Activated CD8-positive, alpha-beta memory T cell treated with anti-CD3 and anti-CD28 coated beads for 36 hours (primary cell): ENCODE measurements around the gene GCK. TPM values are rescaled to one million over a fixed set of nuclear protein-coding genes. Genes with fewer than 3 reads are reported as not detected.

Experiments
- CTCF ChIA-PET: fragments of 350-600 bp; sonication (Branson Sonifier 250); formaldehyde crosslinking; loops from one replicate; lab custom pipeline; 2021; ENCODE audit warnings: antibody characterized with exemption; lab: Charles Lee
- POLR2A ChIA-PET: fragments of 350-600 bp; sonication (Branson Sonifier 250); formaldehyde crosslinking; loops from one replicate; lab custom pipeline; 2021; ENCODE audit warnings: antibody characterized with exemption; lab: Charles Lee
- total RNA-seq, 2 experiments: library from RNA; stranded (reverse); gene quantifications; one replicate each; pipeline ENCODE4 v1.2.3, GENCODE V29; 2021

The GCK gene
- total RNA-seq, 2 experiments from 2014 or later: 1.4 to 1.8 TPM

- ChIA-PET POLR2A (no interaction called here), CTCF (no interaction called here)
Observed at GRCh38 chr7:44149571-44150465, 39.4 kb downstream of the GCK start.

- ChIA-PET CTCF (no interaction called here), POLR2A (no interaction called here)
Observed at GRCh38 chr7:44148961-44149536, 40.2 kb downstream of the GCK start.

GRCh38 chr7:44148166-44148565 lies 41.1 kb downstream of the GCK start:
- ChIA-PET CTCF (no interaction called here), POLR2A (no interaction called here)

- POLR2A ChIA-PET: interaction anchor here (0.6 kb wide), 1 partner anchor 110 kb away, joined by 3 read pairs; no protein-coding TSS in a partner anchor
- CTCF ChIA-PET: no interaction called here
Observed at GRCh38 chr7:44147026-44147991, 41.9 kb downstream of the GCK start.

DNA sequence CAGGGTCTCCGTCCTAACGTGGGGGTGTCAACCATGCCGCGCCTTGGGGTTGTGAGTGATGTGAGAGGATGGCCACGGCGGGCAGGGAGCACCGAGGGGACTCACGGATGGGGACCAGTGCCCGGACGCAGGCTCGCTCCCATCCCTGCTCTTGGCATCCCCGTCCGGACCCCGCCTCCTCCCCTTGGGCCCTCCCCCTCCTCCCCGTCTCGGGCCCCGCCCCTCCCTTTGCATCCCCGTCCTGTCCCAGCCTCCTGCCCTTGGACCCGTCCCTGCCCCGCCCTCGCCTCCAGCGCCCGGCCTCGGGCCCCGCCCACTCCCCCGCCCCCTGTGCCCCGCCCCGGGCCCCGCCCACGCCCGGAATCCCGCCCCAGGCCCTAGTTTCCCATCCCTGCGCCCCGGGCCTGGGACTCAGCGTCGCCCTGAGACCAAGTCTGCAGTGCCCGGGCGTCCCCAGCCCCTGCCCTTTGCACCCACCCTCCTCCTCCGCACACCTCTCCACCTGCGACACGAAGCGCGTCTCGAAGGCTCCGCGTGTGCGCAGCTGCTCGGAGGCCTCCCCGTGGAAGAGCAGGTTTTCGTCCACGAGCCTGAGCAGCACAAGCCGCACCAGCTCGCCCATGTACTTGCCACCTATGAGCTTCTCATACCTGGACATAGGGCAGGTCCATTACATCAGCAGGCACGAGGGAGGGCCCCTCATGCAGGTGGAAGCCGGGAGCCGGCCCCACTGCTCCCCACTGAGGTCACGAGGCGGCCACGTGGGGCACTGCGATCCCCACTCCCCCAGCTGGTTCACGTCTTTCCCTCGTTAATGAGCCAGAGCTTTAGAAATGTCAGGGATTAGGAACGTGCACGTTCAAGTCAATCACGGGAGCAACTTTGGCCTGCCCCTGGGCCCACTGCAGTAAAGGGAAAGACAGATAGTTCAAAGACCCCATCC lies 43.0 kb downstream of the GCK start:
- CTCF ChIA-PET: no interaction called here
- POLR2A ChIA-PET: interaction anchor here (0.6 kb wide), 1 partner anchor 111 kb away, joined by 3 read pairs; no protein-coding TSS in a partner anchor

DNA sequence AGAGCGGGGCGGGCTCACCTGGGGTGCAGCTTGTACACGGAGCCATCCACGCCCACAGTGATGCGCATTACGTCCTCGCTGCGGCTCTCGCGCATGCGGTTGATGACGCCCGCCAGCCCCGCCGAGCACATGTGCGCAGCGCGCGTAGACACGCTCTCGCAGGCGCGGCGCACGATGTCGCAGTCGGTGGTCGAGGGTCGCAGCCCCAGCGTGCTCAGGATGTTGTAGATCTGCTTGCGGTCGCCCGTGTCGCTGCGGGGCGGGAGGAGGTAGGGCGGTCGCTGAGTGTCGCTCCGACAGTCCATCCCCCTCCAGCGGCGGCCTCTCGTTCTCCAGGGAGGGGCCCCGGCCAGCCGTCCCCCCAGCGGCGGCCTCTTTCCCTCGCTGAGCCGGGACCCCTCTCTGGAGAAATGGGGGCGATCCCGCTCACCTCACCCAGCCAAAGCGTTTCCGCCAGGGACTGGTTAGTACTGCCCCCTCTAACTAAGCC lies 43.7 kb downstream of the GCK start:
- CTCF ChIA-PET: no interaction called here
- POLR2A ChIA-PET: no interaction called here

DNA sequence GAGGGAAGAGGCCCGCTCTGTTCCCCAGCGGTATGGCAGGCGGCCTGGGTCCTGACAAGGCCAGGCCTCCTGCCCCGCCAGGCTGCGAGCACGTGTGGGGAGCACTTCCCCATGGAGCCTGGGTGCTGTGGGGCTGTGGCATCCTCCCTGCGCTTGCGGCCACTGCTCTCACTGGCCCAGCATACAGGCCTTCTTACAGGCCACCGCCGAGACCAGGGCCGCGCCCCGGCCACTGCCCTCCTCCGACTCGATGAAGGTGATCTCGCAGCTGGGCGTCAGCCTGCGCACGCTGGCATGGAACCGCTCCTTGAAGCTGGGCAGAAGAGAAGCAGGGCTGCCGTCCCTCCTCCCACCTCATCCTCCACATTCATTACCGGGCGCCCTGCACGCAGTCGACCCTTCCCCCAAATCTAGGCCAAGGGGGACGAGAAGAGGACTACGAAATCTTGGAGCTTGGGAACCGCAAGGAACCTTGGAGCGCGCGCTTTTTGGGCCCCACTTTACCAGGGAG lies 44.2 kb downstream of the GCK start:
- POLR2A ChIA-PET: no interaction called here
- CTCF ChIA-PET: no interaction called here

DNA sequence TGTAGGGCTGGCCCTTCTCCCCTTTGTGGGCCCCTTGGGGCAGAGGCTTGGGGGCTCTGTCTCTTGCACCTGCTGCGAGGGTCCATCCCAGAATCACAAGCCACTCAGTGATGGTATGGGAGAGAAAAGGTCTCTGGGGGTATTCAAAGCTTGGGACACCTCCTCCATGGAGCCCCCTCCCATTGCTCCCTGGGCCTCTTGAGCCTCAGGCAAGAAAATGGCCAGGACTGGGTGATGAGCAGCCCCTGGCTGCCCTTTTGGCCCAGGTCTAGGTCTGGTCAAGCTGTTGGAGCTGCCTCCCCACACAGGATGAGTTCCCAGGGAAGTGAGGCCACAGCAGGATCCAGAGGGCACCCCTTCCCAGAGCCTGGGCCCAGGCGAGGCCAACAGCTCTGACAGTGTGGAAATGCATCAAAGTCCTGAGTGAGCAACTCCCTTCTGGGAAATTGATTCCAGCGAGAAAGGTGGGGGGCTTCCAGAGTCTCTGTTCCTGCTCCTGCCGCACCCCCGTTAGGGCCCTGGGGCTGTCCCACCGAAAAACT lies 44.7 kb downstream of the GCK start:
- ChIA-PET CTCF (interaction anchor here (1.0 kb wide), 1 partner anchor 9 kb away, joined by 5 read pairs; no protein-coding TSS in a partner anchor), POLR2A (no interaction called here)

GRCh38 chr7:44143646-44144250 lies 45.5 kb downstream of the GCK start:
- ChIA-PET POLR2A (no interaction called here), CTCF (interaction anchor here (1.0 kb wide), 1 partner anchor 9 kb away, joined by 5 read pairs; no protein-coding TSS in a partner anchor)

GRCh38 chr7:44142028-44142427 lies 47.2 kb downstream of the GCK start:
- CTCF ChIA-PET: interaction anchor here (0.8 to 1.1 kb wide), 2 partner anchors 19 to 30 kb away, joined by 3 to 4 read pairs; partner anchors contain the start of gene POLD2
- POLR2A ChIA-PET: no interaction called here

DNA sequence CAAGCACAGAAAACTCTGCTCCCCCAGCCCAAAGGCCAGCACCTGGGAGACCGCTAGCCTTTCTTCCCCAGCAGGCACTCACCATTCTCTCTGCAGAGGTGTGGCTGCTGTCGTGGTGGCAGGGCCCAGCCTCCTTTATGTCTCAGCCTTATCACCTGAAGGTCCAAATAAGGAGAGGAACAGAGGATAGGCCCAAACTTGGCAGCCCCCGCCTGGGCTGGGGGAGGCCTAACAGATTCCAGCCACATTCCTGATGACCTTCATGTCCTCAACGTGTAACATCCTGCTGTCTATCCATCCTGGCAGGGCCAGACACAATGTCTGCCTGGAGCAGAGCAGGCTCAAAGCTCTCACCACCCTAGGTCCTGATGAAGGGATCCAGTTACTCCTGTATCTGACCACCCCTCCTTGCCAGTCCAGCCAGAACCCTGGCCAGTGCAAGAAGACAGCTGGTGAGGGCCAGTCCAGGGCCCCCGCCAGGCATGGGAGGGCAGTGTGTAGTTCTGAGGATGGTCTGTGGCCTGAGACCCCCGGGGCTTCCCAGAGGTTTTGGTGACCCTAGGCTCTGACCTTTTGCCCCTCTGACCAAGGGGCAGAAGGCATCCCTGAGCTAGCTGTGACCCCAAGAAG lies 47.9 kb downstream of the GCK start, which contains the start of gene MYL7:
Gene MYL7, minus strand, starts transcription at position 112 of the 630 bp plus-strand sequence. Its CDS starts 27 bp downstream, at position 85.
- POLR2A ChIA-PET: no interaction called here
- CTCF ChIA-PET: interaction anchor here (1.1 kb wide), 1 partner anchor 29 kb away, joined by 4 read pairs; no protein-coding TSS in a partner anchor

GRCh38 chr7:44140341-44140740 lies 48.9 kb downstream of the GCK start:
- POLR2A ChIA-PET: no interaction called here
- CTCF ChIA-PET: no interaction called here

DNA sequence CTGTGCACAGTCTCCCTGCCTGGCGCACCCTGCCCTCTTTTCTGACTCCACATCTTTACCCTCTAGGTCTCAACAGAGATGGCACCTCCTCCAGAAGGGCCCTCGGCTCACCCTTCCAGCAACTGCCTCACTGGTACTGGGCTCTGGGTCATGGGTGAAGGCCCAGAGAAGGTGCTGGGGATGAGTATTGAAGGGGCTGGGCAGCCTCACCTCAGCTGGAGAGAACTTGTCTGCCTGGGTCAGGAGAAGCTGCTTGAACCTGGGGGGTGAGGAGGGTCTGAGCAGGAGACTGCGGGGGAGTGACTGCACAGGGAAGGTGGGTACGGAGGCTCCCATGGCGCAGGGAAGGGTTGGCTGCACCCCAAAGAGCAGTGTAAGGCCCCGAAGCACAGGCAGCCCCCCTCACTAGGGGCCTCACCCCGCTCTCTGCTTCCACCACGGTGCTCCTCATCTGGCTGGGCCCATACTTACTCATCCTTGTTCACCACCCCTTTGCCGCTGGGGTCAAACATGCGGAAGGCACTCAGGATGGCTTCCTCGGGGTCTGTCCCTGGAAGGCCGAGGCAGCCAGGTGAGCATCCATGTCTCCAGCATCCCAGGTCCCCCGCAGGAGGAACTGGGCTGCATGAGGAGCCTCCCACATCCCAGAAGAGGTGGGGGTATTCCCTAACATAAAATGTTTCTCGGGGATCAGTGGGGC lies 49.8 kb downstream of the GCK start:
- ChIA-PET POLR2A (no interaction called here), CTCF (no interaction called here)

GRCh38 chr7:44138698-44139097 lies 50.5 kb downstream of the GCK start:
- ChIA-PET CTCF (interaction anchor here (0.6 kb wide), 1 partner anchor 169 kb away, joined by 3 read pairs; no protein-coding TSS in a partner anchor), POLR2A (no interaction called here)

- POLR2A ChIA-PET: no interaction called here
- CTCF ChIA-PET: no interaction called here
Observed at GRCh38 chr7:44136731-44137130, 52.5 kb downstream of the GCK start.
